Ovary (tissue), 3 donors: ENCODE data around the gene KYNU.

Experiments used
- CTCF ChIP-seq, 3 donors: fragments of 450-650 bp in 2 of 3; fragments of 200-600 bp in 1 of 3; IDR thresholded peaks; one replicate each; pipeline versions ENCODE4 v1.5.1 to v1.8.0; 2016 to 2022; ENCODE audit warnings: antibody characterized with exemption in 3 of 3, mild to moderate bottlenecking in 1 of 3
- POLR2A ChIP-seq: fragments of 450-650 bp; IDR thresholded peaks from one replicate; pipeline ENCODE4 v1.6.1; 2017; ENCODE audit warnings: antibody characterized with exemption, mild to moderate bottlenecking, moderate library complexity
- donor health status: DM: no; HTN: no; CAD: no.

- TF ChIP-seq POLR2A (no peak), CTCF (IDR thresholded peaks at IDR 0.05) (no peak)
Observed at GRCh38 chr2:142862847-142863246, 14.6 kb upstream of the KYNU start.
